ENCODE data around the gene TMBIM6.

The TMBIM6 gene

DNA sequence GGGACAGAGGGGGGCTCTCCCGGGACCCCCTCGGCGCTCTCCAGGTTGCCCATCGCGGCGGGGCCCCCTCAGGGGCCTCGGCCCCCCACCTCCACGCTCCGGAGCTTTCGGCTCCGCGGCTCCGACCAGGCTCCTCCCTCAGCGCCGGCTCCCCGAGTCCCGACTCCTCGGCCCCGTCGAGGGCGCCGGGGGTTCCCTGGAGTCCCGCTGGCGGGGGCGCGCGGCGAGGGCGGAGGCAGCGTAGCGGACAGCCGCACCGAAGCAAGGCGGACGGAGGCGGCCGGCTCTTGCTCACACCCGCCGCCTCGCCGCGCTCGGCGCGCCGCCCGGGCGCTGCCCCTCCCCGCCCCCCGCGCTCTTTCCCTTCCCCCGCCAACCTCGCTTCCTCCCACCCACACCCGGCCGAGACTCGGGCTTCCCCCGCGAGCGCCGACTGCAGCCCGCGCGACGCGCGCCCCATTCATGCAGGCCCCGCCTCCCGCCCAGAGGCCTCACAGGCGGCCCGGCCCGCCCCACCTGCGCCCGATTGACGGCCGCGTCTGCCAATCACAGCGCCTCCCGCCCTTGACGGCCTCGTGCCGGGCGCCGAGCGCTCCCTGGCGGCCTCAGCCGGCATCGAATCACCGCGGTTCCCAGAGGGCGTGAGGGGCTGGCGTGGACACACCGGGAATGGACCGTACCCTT is 34.1 kb upstream of the TMBIM6 start, which contains the start of gene FMNL3 (continued):
- TF ChIP-seq, protein P1, sequence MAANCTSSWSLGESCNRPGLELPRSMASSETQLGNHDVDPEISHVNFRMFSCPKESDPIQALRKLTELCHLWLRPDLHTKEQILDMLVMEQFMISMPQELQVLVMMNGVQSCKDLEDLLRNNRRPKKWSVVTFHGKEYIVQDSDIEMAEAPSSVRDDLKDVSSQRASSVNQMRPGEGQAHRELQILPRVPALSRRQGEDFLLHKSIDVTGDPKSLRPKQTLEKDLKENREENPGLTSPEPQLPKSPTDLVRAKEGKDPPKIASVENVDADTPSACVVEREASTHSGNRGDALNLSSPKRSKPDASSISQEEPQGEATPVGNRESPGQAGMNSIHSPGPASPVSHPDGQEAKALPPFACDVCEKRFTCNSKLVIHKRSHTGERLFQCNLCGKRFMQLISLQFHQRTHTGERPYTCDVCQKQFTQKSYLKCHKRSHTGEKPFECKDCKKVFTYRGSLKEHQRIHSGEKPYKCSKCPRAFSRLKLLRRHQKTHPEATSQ (tag by site-specific recombination; IDR thresholded peaks at IDR 0.05): no peak
- TF ChIP-seq ZNF239 (tag by site-specific recombination; IDR thresholded peaks at IDR 0.05) (no peak), HOXD13 (CRISPR knock-in tag; IDR thresholded peaks at IDR 0.05; ENCODE audit: borderline replicate concordance) (no peak), ZNF169 (tag by site-specific recombination; IDR thresholded peaks at IDR 0.05) (no peak), ZNF10 (tag by site-specific recombination; IDR thresholded peaks at IDR 0.05) (no peak; the same call in 1 of the 2 replicates), ZNF792 (tag by site-specific recombination; IDR thresholded peaks at IDR 0.05) (no peak), ZNF585B (tag by site-specific recombination; IDR thresholded peaks at IDR 0.05) (no peak), ZNF391 (tag by site-specific recombination; IDR thresholded peaks at IDR 0.05; ENCODE audit: borderline replicate concordance, low read depth) (peak; percentile 89), ZNF658 (tag by site-specific recombination; IDR thresholded peaks at IDR 0.05) (no peak), WT1 (tag by site-specific recombination; IDR thresholded peaks at IDR 0.05) (no peak), ZNF521 (tag by site-specific recombination; IDR thresholded peaks at IDR 0.05) (no peak), ZNF292 (tag by site-specific recombination; IDR thresholded peaks at IDR 0.05; ENCODE audit: borderline replicate concordance, low read depth) (no peak), ZNF214 (tag by site-specific recombination; IDR thresholded peaks at IDR 0.05; ENCODE audit: borderline replicate concordance) (no peak), ZNF266 (tag by site-specific recombination; IDR thresholded peaks at IDR 0.05; ENCODE audit: low read depth) (no peak), ZNF626 (tag by site-specific recombination; IDR thresholded peaks at IDR 0.05) (no peak), ZNF37A (tag by site-specific recombination; IDR thresholded peaks at IDR 0.05) (no peak), KLF1 (tag by site-specific recombination; IDR thresholded peaks at IDR 0.05) (peak; percentile 20; the same call in 1 of the 2 replicates), ZNF600 (tag by site-specific recombination; IDR thresholded peaks at IDR 0.05) (no peak), ZNF175 (tag by site-specific recombination; IDR thresholded peaks at IDR 0.05) (no peak), ZNF114 (tag by site-specific recombination; IDR thresholded peaks at IDR 0.05) (no peak), ZNF571 (tag by site-specific recombination; IDR thresholded peaks at IDR 0.05) (no peak), SP3 (tag by site-specific recombination; IDR thresholded peaks at IDR 0.05) (peak; percentile 90), ZNF341 (tag by site-specific recombination; IDR thresholded peaks at IDR 0.05; ENCODE audit: low read depth) (no peak)
- TF ChIP-seq, protein P2, sequence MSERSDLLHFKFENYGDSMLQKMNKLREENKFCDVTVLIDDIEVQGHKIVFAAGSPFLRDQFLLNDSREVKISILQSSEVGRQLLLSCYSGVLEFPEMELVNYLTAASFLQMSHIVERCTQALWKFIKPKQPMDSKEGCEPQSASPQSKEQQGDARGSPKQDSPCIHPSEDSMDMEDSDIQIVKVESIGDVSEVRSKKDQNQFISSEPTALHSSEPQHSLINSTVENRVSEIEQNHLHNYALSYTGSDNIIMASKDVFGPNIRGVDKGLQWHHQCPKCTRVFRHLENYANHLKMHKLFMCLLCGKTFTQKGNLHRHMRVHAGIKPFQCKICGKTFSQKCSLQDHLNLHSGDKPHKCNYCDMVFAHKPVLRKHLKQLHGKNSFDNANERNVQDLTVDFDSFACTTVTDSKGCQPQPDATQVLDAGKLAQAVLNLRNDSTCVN (tag by site-specific recombination; optimal IDR thresholded peaks at IDR 0.05): peak; percentile 81
- TF ChIP-seq, protein P3, sequence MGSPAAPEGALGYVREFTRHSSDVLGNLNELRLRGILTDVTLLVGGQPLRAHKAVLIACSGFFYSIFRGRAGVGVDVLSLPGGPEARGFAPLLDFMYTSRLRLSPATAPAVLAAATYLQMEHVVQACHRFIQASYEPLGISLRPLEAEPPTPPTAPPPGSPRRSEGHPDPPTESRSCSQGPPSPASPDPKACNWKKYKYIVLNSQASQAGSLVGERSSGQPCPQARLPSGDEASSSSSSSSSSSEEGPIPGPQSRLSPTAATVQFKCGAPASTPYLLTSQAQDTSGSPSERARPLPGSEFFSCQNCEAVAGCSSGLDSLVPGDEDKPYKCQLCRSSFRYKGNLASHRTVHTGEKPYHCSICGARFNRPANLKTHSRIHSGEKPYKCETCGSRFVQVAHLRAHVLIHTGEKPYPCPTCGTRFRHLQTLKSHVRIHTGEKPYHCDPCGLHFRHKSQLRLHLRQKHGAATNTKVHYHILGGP (tag by site-specific recombination; IDR thresholded peaks at IDR 0.05): no peak
- TF ChIP-seq, protein P4, sequence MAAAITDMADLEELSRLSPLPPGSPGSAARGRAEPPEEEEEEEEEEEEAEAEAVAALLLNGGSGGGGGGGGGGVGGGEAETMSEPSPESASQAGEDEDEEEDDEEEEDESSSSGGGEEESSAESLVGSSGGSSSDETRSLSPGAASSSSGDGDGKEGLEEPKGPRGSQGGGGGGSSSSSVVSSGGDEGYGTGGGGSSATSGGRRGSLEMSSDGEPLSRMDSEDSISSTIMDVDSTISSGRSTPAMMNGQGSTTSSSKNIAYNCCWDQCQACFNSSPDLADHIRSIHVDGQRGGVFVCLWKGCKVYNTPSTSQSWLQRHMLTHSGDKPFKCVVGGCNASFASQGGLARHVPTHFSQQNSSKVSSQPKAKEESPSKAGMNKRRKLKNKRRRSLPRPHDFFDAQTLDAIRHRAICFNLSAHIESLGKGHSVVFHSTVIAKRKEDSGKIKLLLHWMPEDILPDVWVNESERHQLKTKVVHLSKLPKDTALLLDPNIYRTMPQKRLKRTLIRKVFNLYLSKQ (tag by site-specific recombination; IDR thresholded peaks at IDR 0.05; ENCODE audit: borderline replicate concordance): no peak
- TF ChIP-seq, protein P5, sequence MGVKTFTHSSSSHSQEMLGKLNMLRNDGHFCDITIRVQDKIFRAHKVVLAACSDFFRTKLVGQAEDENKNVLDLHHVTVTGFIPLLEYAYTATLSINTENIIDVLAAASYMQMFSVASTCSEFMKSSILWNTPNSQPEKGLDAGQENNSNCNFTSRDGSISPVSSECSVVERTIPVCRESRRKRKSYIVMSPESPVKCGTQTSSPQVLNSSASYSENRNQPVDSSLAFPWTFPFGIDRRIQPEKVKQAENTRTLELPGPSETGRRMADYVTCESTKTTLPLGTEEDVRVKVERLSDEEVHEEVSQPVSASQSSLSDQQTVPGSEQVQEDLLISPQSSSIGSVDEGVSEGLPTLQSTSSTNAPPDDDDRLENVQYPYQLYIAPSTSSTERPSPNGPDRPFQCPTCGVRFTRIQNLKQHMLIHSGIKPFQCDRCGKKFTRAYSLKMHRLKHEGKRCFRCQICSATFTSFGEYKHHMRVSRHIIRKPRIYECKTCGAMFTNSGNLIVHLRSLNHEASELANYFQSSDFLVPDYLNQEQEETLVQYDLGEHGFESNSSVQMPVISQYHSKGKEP (tag by site-specific recombination; IDR thresholded peaks at IDR 0.05): peak; percentile 49; the same call in 1 of the 2 replicates
- TF ChIP-seq, protein P6, sequence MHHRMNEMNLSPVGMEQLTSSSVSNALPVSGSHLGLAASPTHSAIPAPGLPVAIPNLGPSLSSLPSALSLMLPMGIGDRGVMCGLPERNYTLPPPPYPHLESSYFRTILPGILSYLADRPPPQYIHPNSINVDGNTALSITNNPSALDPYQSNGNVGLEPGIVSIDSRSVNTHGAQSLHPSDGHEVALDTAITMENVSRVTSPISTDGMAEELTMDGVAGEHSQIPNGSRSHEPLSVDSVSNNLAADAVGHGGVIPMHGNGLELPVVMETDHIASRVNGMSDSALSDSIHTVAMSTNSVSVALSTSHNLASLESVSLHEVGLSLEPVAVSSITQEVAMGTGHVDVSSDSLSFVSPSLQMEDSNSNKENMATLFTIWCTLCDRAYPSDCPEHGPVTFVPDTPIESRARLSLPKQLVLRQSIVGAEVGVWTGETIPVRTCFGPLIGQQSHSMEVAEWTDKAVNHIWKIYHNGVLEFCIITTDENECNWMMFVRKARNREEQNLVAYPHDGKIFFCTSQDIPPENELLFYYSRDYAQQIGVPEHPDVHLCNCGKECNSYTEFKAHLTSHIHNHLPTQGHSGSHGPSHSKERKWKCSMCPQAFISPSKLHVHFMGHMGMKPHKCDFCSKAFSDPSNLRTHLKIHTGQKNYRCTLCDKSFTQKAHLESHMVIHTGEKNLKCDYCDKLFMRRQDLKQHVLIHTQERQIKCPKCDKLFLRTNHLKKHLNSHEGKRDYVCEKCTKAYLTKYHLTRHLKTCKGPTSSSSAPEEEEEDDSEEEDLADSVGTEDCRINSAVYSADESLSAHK (tag by site-specific recombination; IDR thresholded peaks at IDR 0.05): no peak
- TF ChIP-seq, protein P7, sequence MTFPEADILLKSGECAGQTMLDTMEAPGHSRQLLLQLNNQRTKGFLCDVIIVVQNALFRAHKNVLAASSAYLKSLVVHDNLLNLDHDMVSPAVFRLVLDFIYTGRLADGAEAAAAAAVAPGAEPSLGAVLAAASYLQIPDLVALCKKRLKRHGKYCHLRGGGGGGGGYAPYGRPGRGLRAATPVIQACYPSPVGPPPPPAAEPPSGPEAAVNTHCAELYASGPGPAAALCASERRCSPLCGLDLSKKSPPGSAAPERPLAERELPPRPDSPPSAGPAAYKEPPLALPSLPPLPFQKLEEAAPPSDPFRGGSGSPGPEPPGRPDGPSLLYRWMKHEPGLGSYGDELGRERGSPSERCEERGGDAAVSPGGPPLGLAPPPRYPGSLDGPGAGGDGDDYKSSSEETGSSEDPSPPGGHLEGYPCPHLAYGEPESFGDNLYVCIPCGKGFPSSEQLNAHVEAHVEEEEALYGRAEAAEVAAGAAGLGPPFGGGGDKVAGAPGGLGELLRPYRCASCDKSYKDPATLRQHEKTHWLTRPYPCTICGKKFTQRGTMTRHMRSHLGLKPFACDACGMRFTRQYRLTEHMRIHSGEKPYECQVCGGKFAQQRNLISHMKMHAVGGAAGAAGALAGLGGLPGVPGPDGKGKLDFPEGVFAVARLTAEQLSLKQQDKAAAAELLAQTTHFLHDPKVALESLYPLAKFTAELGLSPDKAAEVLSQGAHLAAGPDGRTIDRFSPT (tag by site-specific recombination; IDR thresholded peaks at IDR 0.05): no peak
